K562 (cell line): Measurements from ENCODE around the gene EPB41L4B.

Experiments
- BRCA1 ChIP-seq, 2 experiments: fragments of 450-650 bp in 1 of 2; sonication (generic) in 1 of 2; formaldehyde crosslinking in 1 of 2; IDR thresholded peaks; 2 replicates each; pipeline versions ENCODE4 v1.5.0 to v1.6.1; 2017 to 2020; ENCODE audit warnings: mild to moderate bottlenecking in 1 of 2, missing genetic modification reagents in 1 of 2
- EP400 ChIP-seq: fragments of 450-650 bp; IDR thresholded peaks from 2 replicates; pipeline ENCODE4 v1.6.1; 2017; ENCODE audit warnings: antibody characterized with exemption, mild to moderate bottlenecking, moderate library complexity
- MYBL2 ChIP-seq, 2 experiments: fragments of 450-650 bp in 1 of 2; sonication (generic) in 1 of 2; formaldehyde crosslinking in 1 of 2; IDR thresholded peaks; 2 replicates each; pipeline versions ENCODE4 v1.6.1 to v1.8.1; 2017 to 2022; ENCODE audit warnings: borderline replicate concordance in 1 of 2, inconsistent platforms in 1 of 2, low read depth in 1 of 2, mild to moderate bottlenecking in 1 of 2, missing genetic modification reagents in 1 of 2, moderate library complexity in 1 of 2
- POLR2A ChIP-seq: fragments of 450-650 bp; conservative IDR thresholded peaks from 2 replicates; pipeline ENCODE4 v1.6.1; 2016
- TF ChIP-seq, protein P1 (sequence below), 3 experiments: IDR thresholded peaks in 2 of 3; conservative IDR thresholded peaks in 1 of 3; 2 replicates each; pipeline ENCODE4 v1.5.1; 2011 to 2012; ENCODE audit warnings: low read length in 3 of 3, mild to moderate bottlenecking in 3 of 3, control low read depth in 2 of 3, improper control_type of control experiment in 1 of 3, inconsistent platforms in 1 of 3, low read depth in 1 of 3, mixed read lengths in 1 of 3, moderate library complexity in 1 of 3; ENCODE audit not compliant: insufficient read depth in 2 of 3
- TF ChIP-seq, protein P2 (sequence below): fragments of 200-800 bp; sonication (Bioruptor generic); IDR thresholded peaks from 2 replicates; pipeline ENCODE4 v1.6.1; 2016; ENCODE audit warnings: missing genetic modification characterization, missing compliant biosample characterization
- TF ChIP-seq, protein P3 (sequence below): sonication (generic); formaldehyde crosslinking; IDR thresholded peaks from 2 replicates; pipeline ENCODE4 v1.9.0; 2022; ENCODE audit warnings: mild to moderate bottlenecking, missing genetic modification reagents
- TF ChIP-seq, protein P4 (sequence below), 3 experiments: fragments of 200-800 bp in 1 of 3; fragments of 250-450 bp in 1 of 3; fragments of 450-650 bp in 1 of 3; sonication (Bioruptor Pico) in 1 of 3; sonication (Bioruptor generic) in 1 of 3; formaldehyde crosslinking in 1 of 3; IDR thresholded peaks; 2 replicates each; pipeline versions ENCODE4 v1.6.1 to v1.8.0; 2016 to 2022; ENCODE audit warnings: mild to moderate bottlenecking in 2 of 3, missing genetic modification characterization in 2 of 3, missing compliant biosample characterization in 1 of 3, moderate library complexity in 1 of 3

DNA sequence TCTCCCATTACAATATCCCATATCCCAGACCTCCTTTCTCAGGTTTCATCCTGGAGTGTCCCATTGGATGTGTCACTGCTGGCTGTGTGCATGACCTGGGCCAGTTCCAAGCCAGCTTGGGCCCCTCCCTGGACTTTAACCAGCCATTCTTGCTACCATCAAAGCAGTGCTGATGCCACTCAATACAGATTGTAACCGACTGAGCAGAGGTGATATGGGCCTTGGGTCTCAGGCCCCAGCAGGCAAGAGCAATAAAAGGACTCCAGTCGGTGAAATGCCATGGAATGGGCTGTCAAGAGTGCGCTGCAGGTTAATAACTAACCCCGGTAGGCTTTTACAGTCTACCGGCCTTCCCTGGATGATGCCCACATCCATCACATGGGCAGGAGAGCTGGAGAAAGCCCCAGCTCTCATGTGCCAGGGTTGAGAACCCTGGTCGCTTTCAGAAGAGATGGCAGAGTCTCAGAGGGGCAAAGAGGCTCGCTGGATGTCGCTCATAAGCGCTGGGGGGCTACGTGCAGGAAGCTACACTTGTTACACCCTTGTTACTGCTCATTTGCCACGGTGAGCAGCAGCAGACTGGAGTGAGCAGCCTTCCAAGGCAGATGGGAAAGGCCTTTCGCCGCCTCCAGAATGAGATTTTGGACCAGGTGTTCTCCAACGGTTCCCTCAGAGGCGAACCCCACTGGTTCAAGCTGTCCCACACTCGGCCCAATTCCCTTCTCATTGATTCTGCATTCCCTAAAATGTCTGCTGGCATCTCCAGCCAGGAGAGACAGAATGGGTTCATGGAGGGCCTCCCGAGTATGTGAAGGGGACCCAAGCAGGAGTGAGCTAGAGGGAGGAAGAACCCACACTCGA lies 13.2 kb downstream of the EPB41L4B start:
- TF ChIP-seq, protein P1, sequence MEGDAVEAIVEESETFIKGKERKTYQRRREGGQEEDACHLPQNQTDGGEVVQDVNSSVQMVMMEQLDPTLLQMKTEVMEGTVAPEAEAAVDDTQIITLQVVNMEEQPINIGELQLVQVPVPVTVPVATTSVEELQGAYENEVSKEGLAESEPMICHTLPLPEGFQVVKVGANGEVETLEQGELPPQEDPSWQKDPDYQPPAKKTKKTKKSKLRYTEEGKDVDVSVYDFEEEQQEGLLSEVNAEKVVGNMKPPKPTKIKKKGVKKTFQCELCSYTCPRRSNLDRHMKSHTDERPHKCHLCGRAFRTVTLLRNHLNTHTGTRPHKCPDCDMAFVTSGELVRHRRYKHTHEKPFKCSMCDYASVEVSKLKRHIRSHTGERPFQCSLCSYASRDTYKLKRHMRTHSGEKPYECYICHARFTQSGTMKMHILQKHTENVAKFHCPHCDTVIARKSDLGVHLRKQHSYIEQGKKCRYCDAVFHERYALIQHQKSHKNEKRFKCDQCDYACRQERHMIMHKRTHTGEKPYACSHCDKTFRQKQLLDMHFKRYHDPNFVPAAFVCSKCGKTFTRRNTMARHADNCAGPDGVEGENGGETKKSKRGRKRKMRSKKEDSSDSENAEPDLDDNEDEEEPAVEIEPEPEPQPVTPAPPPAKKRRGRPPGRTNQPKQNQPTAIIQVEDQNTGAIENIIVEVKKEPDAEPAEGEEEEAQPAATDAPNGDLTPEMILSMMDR (IDR thresholded peaks at IDR 0.05 in 2 of 3, conservative IDR thresholded peaks at IDR 0.05 in 1 of 3; ENCODE audit: insufficient read depth in 2 of 3, low read depth in 1 of 3, low read length in 3 of 3) = no peak
- no peak for TF ChIP-seq EP400
- no peak for TF ChIP-seq POLR2A
- TF ChIP-seq MYBL2 (IDR thresholded peaks at IDR 0.05; ENCODE audit: low read depth) = no peak
- no peak for TF ChIP-seq MYBL2 (CRISPR knock-in tag; IDR thresholded peaks at IDR 0.05; ENCODE audit: borderline replicate concordance)
- TF ChIP-seq, protein P2, sequence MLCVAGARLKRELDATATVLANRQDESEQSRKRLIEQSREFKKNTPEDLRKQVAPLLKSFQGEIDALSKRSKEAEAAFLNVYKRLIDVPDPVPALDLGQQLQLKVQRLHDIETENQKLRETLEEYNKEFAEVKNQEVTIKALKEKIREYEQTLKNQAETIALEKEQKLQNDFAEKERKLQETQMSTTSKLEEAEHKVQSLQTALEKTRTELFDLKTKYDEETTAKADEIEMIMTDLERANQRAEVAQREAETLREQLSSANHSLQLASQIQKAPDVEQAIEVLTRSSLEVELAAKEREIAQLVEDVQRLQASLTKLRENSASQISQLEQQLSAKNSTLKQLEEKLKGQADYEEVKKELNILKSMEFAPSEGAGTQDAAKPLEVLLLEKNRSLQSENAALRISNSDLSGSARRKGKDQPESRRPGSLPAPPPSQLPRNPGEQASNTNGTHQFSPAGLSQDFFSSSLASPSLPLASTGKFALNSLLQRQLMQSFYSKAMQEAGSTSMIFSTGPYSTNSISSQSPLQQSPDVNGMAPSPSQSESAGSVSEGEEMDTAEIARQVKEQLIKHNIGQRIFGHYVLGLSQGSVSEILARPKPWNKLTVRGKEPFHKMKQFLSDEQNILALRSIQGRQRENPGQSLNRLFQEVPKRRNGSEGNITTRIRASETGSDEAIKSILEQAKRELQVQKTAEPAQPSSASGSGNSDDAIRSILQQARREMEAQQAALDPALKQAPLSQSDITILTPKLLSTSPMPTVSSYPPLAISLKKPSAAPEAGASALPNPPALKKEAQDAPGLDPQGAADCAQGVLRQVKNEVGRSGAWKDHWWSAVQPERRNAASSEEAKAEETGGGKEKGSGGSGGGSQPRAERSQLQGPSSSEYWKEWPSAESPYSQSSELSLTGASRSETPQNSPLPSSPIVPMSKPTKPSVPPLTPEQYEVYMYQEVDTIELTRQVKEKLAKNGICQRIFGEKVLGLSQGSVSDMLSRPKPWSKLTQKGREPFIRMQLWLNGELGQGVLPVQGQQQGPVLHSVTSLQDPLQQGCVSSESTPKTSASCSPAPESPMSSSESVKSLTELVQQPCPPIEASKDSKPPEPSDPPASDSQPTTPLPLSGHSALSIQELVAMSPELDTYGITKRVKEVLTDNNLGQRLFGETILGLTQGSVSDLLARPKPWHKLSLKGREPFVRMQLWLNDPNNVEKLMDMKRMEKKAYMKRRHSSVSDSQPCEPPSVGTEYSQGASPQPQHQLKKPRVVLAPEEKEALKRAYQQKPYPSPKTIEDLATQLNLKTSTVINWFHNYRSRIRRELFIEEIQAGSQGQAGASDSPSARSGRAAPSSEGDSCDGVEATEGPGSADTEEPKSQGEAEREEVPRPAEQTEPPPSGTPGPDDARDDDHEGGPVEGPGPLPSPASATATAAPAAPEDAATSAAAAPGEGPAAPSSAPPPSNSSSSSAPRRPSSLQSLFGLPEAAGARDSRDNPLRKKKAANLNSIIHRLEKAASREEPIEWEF (CRISPR knock-in tag) = no peak
- no peak for TF ChIP-seq BRCA1 (IDR thresholded peaks at IDR 0.05)
- no peak for TF ChIP-seq BRCA1 (CRISPR knock-in tag; IDR thresholded peaks at IDR 0.05)
- TF ChIP-seq, protein P3, sequence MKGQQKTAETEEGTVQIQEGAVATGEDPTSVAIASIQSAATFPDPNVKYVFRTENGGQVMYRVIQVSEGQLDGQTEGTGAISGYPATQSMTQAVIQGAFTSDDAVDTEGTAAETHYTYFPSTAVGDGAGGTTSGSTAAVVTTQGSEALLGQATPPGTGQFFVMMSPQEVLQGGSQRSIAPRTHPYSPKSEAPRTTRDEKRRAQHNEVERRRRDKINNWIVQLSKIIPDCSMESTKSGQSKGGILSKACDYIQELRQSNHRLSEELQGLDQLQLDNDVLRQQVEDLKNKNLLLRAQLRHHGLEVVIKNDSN (CRISPR knock-in tag) = no peak
- TF ChIP-seq, protein P4, sequence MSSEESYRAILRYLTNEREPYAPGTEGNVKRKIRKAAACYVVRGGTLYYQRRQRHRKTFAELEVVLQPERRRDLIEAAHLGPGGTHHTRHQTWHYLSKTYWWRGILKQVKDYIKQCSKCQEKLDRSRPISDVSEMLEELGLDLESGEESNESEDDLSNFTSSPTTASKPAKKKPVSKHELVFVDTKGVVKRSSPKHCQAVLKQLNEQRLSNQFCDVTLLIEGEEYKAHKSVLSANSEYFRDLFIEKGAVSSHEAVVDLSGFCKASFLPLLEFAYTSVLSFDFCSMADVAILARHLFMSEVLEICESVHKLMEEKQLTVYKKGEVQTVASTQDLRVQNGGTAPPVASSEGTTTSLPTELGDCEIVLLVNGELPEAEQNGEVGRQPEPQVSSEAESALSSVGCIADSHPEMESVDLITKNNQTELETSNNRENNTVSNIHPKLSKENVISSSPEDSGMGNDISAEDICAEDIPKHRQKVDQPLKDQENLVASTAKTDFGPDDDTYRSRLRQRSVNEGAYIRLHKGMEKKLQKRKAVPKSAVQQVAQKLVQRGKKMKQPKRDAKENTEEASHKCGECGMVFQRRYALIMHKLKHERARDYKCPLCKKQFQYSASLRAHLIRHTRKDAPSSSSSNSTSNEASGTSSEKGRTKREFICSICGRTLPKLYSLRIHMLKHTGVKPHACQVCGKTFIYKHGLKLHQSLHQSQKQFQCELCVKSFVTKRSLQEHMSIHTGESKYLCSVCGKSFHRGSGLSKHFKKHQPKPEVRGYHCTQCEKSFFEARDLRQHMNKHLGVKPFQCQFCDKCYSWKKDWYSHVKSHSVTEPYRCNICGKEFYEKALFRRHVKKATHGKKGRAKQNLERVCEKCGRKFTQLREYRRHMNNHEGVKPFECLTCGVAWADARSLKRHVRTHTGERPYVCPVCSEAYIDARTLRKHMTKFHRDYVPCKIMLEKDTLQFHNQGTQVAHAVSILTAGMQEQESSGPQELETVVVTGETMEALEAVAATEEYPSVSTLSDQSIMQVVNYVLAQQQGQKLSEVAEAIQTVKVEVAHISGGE (CRISPR knock-in tag; IDR thresholded peaks at IDR 0.05) = no peak
